Neural cell (in vitro differentiated cells): ENCODE results near the gene RPSA. TPM values are rescaled to one million over a fixed set of nuclear protein-coding genes. Genes with fewer than 3 reads are reported as not detected.
A peak's percentile ranks its signal among the peaks of the same experiment; 100 is the strongest.

Experiments used
- H2AFZ ChIP-seq: fragments of 200-600, 300-800 bp; sonication (generic), shearing (Covaris generic); 2 replicates; pipeline ENCODE4 v1.6.0; 2014; ENCODE audit warnings: low read depth, mild to moderate bottlenecking, antibody characterized with exemption, low read length, moderate library complexity
- H3F3A ChIP-seq: fragments of 200-600 bp; shearing (Covaris generic); 2 replicates; pipeline ENCODE4 v1.6.1; 2016; ENCODE audit warnings: mild to moderate bottlenecking, moderate library complexity, mixed read lengths, antibody characterized with exemption, low read length; ENCODE audit not compliant: insufficient read depth, poor library complexity, severe bottlenecking
- H3K27ac ChIP-seq: fragments of 200-600, 300-800 bp; sonication (generic), shearing (Covaris generic); 2 replicates; pipeline ENCODE4 v1.5.1; 2014; ENCODE audit warnings: mild to moderate bottlenecking, low read length, moderate library complexity
- H3K27me3 ChIP-seq: fragments of 300-800, 200-600 bp; sonication (generic), shearing (Covaris generic); 2 replicates; pipeline ENCODE4 v1.6.0; 2014; ENCODE audit warnings: mild to moderate bottlenecking, low read depth, low read length, moderate library complexity; ENCODE audit not compliant: insufficient read depth
- H3K36me3 ChIP-seq: fragments of 300-800, 200-600 bp; sonication (generic), shearing (Covaris generic); 2 replicates; pipeline ENCODE4 v1.5.1; 2014; ENCODE audit warnings: mild to moderate bottlenecking, antibody characterized with exemption, low read length, moderate library complexity; ENCODE audit not compliant: insufficient read depth
- H3K4me2 ChIP-seq: fragments of 300-800, 200-600 bp; sonication (generic), shearing (Covaris generic); 2 replicates; pipeline ENCODE4 v1.6.0; 2014; ENCODE audit warnings: mild to moderate bottlenecking, low read length
- H3K4me3 ChIP-seq: fragments of 300-800, 200-600 bp; sonication (generic), shearing (Covaris generic); 2 replicates; pipeline ENCODE4 v1.5.1; 2014; ENCODE audit warnings: mild to moderate bottlenecking, low read length, moderate library complexity
- H3K79me2 ChIP-seq: fragments of 200-600 bp; shearing (Covaris generic); replicated peaks from 2 replicates; pipeline ENCODE4 v1.6.0; 2014; ENCODE audit warnings: mild to moderate bottlenecking, low read length, moderate library complexity; ENCODE audit not compliant: insufficient read depth
- H3K9ac ChIP-seq: fragments of 300-800, 200-600 bp; sonication (generic), shearing (Covaris generic); 2 replicates; pipeline ENCODE4 v1.6.1; 2016; ENCODE audit warnings: mild to moderate bottlenecking, low read length, mixed read lengths
- H3K9me2 ChIP-seq: fragments of 200-600 bp; shearing (Covaris generic); 2 replicates; pipeline ENCODE4 v1.6.1; 2016; ENCODE audit warnings: mild to moderate bottlenecking, low read length, mixed read lengths; ENCODE audit not compliant: insufficient read depth
- H3K9me3 ChIP-seq: fragments of 200-600, 300-800 bp; sonication (generic), shearing (Covaris generic); 2 replicates; pipeline ENCODE4 v1.6.1; 2016; ENCODE audit warnings: mild to moderate bottlenecking, mixed run types, low read length, moderate library complexity, mixed read lengths
- H4K20me1 ChIP-seq: fragments of 200-600 bp; shearing (Covaris generic); 2 replicates; pipeline ENCODE4 v1.6.1; 2016; ENCODE audit warnings: mild to moderate bottlenecking, mixed run types; ENCODE audit not compliant: insufficient read depth
- EP300 ChIP-seq: fragments of 450-650 bp; conservative IDR thresholded peaks from 2 replicates; pipeline ENCODE4 v1.6.1; 2014; ENCODE audit warnings: antibody characterized with exemption, mild to moderate bottlenecking, moderate library complexity; ENCODE audit not compliant: poor library complexity, severe bottlenecking
- EZH2 ChIP-seq: fragments of 200-600, 300-800 bp; shearing (Covaris generic), sonication (generic); IDR thresholded peaks from 2 replicates; pipeline ENCODE4 v1.6.1; 2014; ENCODE audit warnings: antibody characterized with exemption, low read length, borderline replicate concordance, mild to moderate bottlenecking; ENCODE audit not compliant: insufficient read depth, poor library complexity, severe bottlenecking
- MXI1 ChIP-seq: fragments of 450-650 bp; conservative IDR thresholded peaks from 2 replicates; pipeline ENCODE4 v1.6.1; 2014; ENCODE audit warnings: antibody characterized with exemption, mild to moderate bottlenecking; ENCODE audit not compliant: poor library complexity, severe bottlenecking
- POLR2AphosphoS5 ChIP-seq: IDR thresholded peaks from 2 replicates; pipeline ENCODE4 v1.6.1; 2012
- RAD21 ChIP-seq: fragments of 450-650 bp; conservative IDR thresholded peaks from 2 replicates; pipeline ENCODE4 v1.6.1; 2014; ENCODE audit warnings: antibody characterized with exemption, mild to moderate bottlenecking, moderate library complexity
- SMC3 ChIP-seq: fragments of 450-650 bp; conservative IDR thresholded peaks from 2 replicates; pipeline ENCODE4 v1.6.1; 2014; ENCODE audit warnings: antibody characterized with exemption, mild to moderate bottlenecking, moderate library complexity; ENCODE audit not compliant: poor library complexity
- TAF1 ChIP-seq: IDR thresholded peaks from 2 replicates; pipeline ENCODE4 v1.6.1; 2012; ENCODE audit warnings: low read depth
- polyA plus RNA-seq: library from polyadenylated mRNA; depleted of rRNA; stranded (reverse); fragments of >200 nt; gene quantifications from 2 replicates; pipeline ENCODE4 v1.2.3, GENCODE V29; 2014
- TF ChIP-seq, protein P1 (sequence below): IDR thresholded peaks from 2 replicates; pipeline ENCODE4 v1.6.1; 2012; ENCODE audit warnings: borderline replicate concordance
- TF ChIP-seq, protein P2 (sequence below): fragments of 450-650 bp; IDR thresholded peaks from 2 replicates; pipeline ENCODE4 v1.5.1; 2014; ENCODE audit warnings: antibody characterized with exemption, mild to moderate bottlenecking, moderate library complexity; ENCODE audit not compliant: poor library complexity, severe bottlenecking

The RPSA gene
- polyA plus RNA-seq, 1 donor from 2014 or later = 1,629 TPM

DNA sequence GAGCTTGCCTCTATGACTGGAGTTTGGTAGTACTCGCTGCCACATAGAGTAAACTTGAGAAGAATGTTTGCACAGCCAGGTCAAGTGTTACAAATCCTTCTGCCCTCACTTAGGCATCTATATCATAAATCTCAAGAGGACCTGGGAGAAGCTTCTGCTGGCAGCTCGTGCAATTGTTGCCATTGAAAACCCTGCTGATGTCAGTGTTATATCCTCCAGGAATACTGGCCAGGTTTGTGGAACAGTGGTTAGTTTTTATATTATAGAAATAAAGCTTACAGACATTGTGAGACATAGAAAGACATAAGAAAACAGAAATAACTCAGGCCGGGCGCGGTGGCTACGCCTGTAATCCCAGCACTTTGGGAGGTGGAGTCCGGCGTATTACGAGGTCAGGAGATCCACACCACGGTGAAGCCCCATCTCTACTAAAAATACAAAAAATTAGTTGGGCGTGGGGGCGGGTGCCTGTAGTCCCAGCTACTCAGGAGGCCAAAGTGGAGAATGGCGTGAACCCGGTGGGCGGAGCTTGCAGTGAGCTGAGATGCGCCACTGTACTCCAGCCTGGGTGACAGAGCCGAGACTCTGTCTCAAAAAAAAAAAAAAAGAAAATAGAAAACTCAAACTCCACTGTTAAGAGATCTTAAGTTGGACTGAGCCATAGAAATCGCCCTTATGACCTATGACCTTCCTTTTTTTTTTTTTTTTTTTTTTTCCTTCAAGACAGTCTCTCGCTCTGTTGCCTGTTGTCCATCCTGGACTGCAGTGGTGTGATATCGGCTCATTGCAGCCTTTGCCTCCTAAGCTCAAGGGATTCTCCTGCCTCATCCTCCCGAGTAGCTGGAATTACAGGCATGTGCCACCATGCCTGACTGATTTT lies 2.2 kb downstream of the RPSA start:
- H2AFZ ChIP-seq = no peak overlapping the region
- H4K20me1 ChIP-seq = no peaks in the 10 kb centered on the region
- no peak overlapping the region for H3K9ac ChIP-seq
- no peak overlapping the region for H3K4me2 ChIP-seq
- H3K9me2 ChIP-seq = no peaks in the 10 kb centered on the region
- H3K79me2 ChIP-seq = peaks cover 23% of the 10 kb centered on the region
- H3K27ac ChIP-seq = no peak overlapping the region
- H3K9me3 ChIP-seq = no peaks in the 10 kb centered on the region
- no peaks in the 10 kb centered on the region for H3F3A ChIP-seq
- no peaks in the 10 kb centered on the region for H3K27me3 ChIP-seq
- peaks cover 5% of the 10 kb centered on the region for H3K36me3 ChIP-seq
- TF ChIP-seq RAD21 (no peak), EZH2 (no peak), SMC3 (no peak), POLR2AphosphoS5 (no peak), MXI1 (no peak), TAF1 (no peak), EP300 (no peak)
- TF ChIP-seq, protein P1, sequence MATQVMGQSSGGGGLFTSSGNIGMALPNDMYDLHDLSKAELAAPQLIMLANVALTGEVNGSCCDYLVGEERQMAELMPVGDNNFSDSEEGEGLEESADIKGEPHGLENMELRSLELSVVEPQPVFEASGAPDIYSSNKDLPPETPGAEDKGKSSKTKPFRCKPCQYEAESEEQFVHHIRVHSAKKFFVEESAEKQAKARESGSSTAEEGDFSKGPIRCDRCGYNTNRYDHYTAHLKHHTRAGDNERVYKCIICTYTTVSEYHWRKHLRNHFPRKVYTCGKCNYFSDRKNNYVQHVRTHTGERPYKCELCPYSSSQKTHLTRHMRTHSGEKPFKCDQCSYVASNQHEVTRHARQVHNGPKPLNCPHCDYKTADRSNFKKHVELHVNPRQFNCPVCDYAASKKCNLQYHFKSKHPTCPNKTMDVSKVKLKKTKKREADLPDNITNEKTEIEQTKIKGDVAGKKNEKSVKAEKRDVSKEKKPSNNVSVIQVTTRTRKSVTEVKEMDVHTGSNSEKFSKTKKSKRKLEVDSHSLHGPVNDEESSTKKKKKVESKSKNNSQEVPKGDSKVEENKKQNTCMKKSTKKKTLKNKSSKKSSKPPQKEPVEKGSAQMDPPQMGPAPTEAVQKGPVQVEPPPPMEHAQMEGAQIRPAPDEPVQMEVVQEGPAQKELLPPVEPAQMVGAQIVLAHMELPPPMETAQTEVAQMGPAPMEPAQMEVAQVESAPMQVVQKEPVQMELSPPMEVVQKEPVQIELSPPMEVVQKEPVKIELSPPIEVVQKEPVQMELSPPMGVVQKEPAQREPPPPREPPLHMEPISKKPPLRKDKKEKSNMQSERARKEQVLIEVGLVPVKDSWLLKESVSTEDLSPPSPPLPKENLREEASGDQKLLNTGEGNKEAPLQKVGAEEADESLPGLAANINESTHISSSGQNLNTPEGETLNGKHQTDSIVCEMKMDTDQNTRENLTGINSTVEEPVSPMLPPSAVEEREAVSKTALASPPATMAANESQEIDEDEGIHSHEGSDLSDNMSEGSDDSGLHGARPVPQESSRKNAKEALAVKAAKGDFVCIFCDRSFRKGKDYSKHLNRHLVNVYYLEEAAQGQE = no peak
- TF ChIP-seq, protein P2, sequence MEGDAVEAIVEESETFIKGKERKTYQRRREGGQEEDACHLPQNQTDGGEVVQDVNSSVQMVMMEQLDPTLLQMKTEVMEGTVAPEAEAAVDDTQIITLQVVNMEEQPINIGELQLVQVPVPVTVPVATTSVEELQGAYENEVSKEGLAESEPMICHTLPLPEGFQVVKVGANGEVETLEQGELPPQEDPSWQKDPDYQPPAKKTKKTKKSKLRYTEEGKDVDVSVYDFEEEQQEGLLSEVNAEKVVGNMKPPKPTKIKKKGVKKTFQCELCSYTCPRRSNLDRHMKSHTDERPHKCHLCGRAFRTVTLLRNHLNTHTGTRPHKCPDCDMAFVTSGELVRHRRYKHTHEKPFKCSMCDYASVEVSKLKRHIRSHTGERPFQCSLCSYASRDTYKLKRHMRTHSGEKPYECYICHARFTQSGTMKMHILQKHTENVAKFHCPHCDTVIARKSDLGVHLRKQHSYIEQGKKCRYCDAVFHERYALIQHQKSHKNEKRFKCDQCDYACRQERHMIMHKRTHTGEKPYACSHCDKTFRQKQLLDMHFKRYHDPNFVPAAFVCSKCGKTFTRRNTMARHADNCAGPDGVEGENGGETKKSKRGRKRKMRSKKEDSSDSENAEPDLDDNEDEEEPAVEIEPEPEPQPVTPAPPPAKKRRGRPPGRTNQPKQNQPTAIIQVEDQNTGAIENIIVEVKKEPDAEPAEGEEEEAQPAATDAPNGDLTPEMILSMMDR = no peak
- H3K4me3 ChIP-seq = peak overlapping the region; percentile 87

DNA sequence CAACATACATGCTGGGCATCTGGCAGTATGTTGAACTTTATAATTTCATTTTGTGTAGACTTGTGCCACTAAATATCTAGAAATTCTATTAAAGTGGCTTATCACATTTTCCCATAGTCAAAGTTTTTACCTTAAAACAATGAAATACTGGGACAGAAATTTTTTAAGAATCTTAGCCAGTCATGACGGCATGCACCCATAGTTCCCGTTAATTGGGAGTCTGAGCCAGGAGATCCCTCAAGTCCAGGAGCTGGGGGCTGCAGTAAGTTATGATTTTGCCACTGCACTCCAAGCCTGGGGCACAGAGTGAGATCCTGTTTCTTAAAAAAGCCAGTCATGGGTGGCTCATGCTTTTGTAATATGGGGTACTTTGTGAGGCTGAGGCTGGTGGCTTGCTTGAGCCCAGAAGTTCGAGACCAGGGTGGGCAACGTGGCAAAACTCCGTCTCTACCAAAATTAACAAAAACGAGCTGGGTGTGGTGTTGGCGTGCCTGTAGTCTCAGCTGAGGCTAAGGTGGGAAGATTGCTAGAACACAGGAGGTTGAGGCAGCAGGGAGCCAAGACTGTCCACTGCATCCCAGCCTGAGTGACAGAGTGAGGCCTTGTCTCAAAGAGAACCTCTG lies 3.1 kb downstream of the RPSA start:
- H3K27ac ChIP-seq = no peak overlapping the region
- H3F3A ChIP-seq = no peaks in the 10 kb centered on the region
- H4K20me1 ChIP-seq = no peaks in the 10 kb centered on the region
- no peak overlapping the region for H3K4me2 ChIP-seq
- peaks cover 23% of the 10 kb centered on the region for H3K79me2 ChIP-seq
- no peak overlapping the region for H3K9ac ChIP-seq
- H3K9me2 ChIP-seq = no peaks in the 10 kb centered on the region
- H3K27me3 ChIP-seq = no peaks in the 10 kb centered on the region
- H3K9me3 ChIP-seq = no peaks in the 10 kb centered on the region
- H3K36me3 ChIP-seq = peaks cover 6% of the 10 kb centered on the region
- H3K4me3 ChIP-seq = no peak overlapping the region
- no peak for TF ChIP-seq SMC3
- TF ChIP-seq, protein P2 = no peak
- TF ChIP-seq EZH2 = no peak
- no peak for TF ChIP-seq MXI1
- no peak for TF ChIP-seq EP300
- no peak for TF ChIP-seq RAD21
- TF ChIP-seq POLR2AphosphoS5 = no peak
- TF ChIP-seq, protein P1 = no peak
- H2AFZ ChIP-seq = no peak overlapping the region
